HepG2 (cell line): ENCODE results near the gene TVP23C. TPM values are rescaled to one million over a fixed set of nuclear protein-coding genes. Genes with fewer than 3 reads are reported as not detected.
A peak's percentile ranks its signal among the peaks of the same experiment; 100 is the strongest.

Experiments used
- ARHGAP35 ChIP-seq: sonication (generic); formaldehyde crosslinking; IDR thresholded peaks from 2 replicates; pipeline ENCODE4 v1.9.0; 2022; ENCODE audit warnings: mild to moderate bottlenecking, inconsistent platforms, moderate library complexity, missing genetic modification reagents, borderline replicate concordance
- CHCHD3 ChIP-seq: sonication (generic); formaldehyde crosslinking; IDR thresholded peaks from 2 replicates; pipeline ENCODE4 v1.8.0; 2022; ENCODE audit warnings: mild to moderate bottlenecking, missing genetic modification reagents, moderate library complexity
- DPF2 ChIP-seq: sonication (generic); formaldehyde crosslinking; IDR thresholded peaks from 2 replicates; pipeline ENCODE4 v1.4.0; 2020; ENCODE audit warnings: mild to moderate bottlenecking, low read depth, missing genetic modification reagents, borderline replicate concordance
- HDAC2 ChIP-seq: sonication (generic); formaldehyde crosslinking; IDR thresholded peaks from 2 replicates; pipeline ENCODE4 v1.4.0; 2020; ENCODE audit warnings: missing genetic modification reagents
- MAFK ChIP-seq, 2 experiments: IDR thresholded peaks in 1 of 2; conservative IDR thresholded peaks in 1 of 2; 2 replicates each; pipeline ENCODE4 v1.6.1; 2011; ENCODE audit warnings: improper control_type of control experiment in 2 of 2, low read length in 2 of 2
- POGZ ChIP-seq: sonication (generic); formaldehyde crosslinking; IDR thresholded peaks from 2 replicates; pipeline ENCODE4 v1.4.0; 2020; ENCODE audit warnings: mild to moderate bottlenecking, missing genetic modification reagents
- RARA ChIP-seq: IDR thresholded peaks from 2 replicates; pipeline ENCODE4 v1.6.1; 2016; ENCODE audit warnings: missing genetic modification reagents, missing compliant biosample characterization
- RNF2 ChIP-seq: fragments of 450-650 bp; conservative IDR thresholded peaks from 2 replicates; pipeline ENCODE4 v1.6.1; 2016; ENCODE audit warnings: low read depth
- TAF1 ChIP-seq: sonication (generic); formaldehyde crosslinking; IDR thresholded peaks from 2 replicates; pipeline ENCODE4 v1.4.0; 2020; ENCODE audit warnings: missing genetic modification reagents
- THAP11 ChIP-seq: IDR thresholded peaks from 2 replicates; pipeline ENCODE4 v1.6.1; 2016; ENCODE audit warnings: missing biosample characterization, missing genetic modification reagents
- YY1 ChIP-seq: IDR thresholded peaks from 2 replicates; pipeline ENCODE4 v1.6.1; 2011; ENCODE audit warnings: low read length, low read depth, moderate library complexity, mild to moderate bottlenecking; ENCODE audit not compliant: insufficient read depth, insufficient replicate concordance
- ZNF180 ChIP-seq: sonication (generic); formaldehyde crosslinking; IDR thresholded peaks from 2 replicates; pipeline ENCODE4 v1.4.0; 2020; ENCODE audit warnings: low read depth, missing genetic modification reagents, borderline replicate concordance
- ZNF552 ChIP-seq: sonication (generic); formaldehyde crosslinking; IDR thresholded peaks from 2 replicates; pipeline ENCODE4 v1.9.0; 2022; ENCODE audit warnings: missing genetic modification reagents, mild to moderate bottlenecking, borderline replicate concordance
- ZNF850 ChIP-seq: sonication (generic); formaldehyde crosslinking; conservative IDR thresholded peaks from 2 replicates; pipeline ENCODE4 v1.9.0; 2021; ENCODE audit warnings: mild to moderate bottlenecking, missing genetic modification reagents
- polyA plus RNA-seq, 8 experiments: library from polyadenylated mRNA; depleted of rRNA in 3 of 8; stranded (reverse) in 7 of 8; unstranded in 1 of 8; fragments of >200 nt; fragmentation: Illumina TruSeq in 4 of 8; extraction: Trizol in 4 of 8; gene quantifications; 2 replicates each; pipeline versions ENCODE4 v1.2.1 to v1.2.3, GENCODE V29; 2011 to 2016; ENCODE audit warnings: low read depth in 4 of 8, missing spikeins in 1 of 8, mixed read lengths in 1 of 8; ENCODE audit not compliant: insufficient read depth in 1 of 8
- total RNA-seq, 5 experiments: library from RNA; depleted of rRNA; stranded (reverse); fragments of >200 nt; fragmentation: Illumina TruSeq; extraction: Trizol; gene quantifications; 2 replicates each; pipeline ENCODE4 v1.2.3, GENCODE V29; 2016; ENCODE audit warnings: low read depth in 1 of 5
- TF ChIP-seq, protein P1 (sequence below): sonication (generic); formaldehyde crosslinking; IDR thresholded peaks from 2 replicates; pipeline ENCODE4 v1.5.0; 2020; ENCODE audit warnings: missing genetic modification reagents
- TF ChIP-seq, protein P2 (sequence below): IDR thresholded peaks from 2 replicates; pipeline ENCODE4 v1.4.0; 2020; ENCODE audit warnings: mild to moderate bottlenecking, missing genetic modification reagents
- TF ChIP-seq, protein P3 (sequence below): sonication (generic); formaldehyde crosslinking; IDR thresholded peaks from 2 replicates; pipeline ENCODE4 v1.4.0; 2020; ENCODE audit warnings: missing genetic modification reagents
- TF ChIP-seq, protein P4 (sequence below): sonication (generic); formaldehyde crosslinking; IDR thresholded peaks from 2 replicates; pipeline ENCODE4 v1.8.1; 2023; ENCODE audit warnings: mild to moderate bottlenecking, inconsistent platforms, moderate library complexity, missing genetic modification reagents, borderline replicate concordance
- TF ChIP-seq, protein P5 (sequence below): sonication (generic); formaldehyde crosslinking; IDR thresholded peaks from 2 replicates; pipeline ENCODE4 v1.4.0; 2020; ENCODE audit warnings: mild to moderate bottlenecking, missing genetic modification reagents

Gene TVP23C
- total and polyA plus RNA-seq, 2 of the 13 experiments (the other 11 are each of a cell fraction or from before 2014, with no cell fraction given): 10.4 to 28.2 TPM

DNA sequence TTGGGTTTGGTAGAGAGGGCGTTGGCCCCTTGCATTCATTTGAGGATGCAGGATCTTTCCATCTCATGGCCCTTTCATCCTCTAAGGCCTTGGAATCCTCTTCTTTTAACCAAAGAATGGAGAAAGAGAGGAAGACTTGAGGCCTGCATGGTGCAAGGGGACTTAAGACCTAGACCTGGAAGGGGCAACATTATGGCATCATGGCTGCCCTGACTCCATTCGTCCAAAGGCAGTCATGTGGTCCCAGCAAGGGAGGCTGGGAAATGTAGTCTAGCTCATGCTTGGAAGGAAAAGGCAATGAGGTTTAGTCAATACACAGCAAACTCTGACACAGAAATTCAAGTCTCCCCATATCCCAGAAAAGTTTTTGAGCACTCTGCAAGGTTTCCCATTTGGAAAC is 65.2 kb downstream of the TVP23C start (continued):
- TF ChIP-seq, protein P1, sequence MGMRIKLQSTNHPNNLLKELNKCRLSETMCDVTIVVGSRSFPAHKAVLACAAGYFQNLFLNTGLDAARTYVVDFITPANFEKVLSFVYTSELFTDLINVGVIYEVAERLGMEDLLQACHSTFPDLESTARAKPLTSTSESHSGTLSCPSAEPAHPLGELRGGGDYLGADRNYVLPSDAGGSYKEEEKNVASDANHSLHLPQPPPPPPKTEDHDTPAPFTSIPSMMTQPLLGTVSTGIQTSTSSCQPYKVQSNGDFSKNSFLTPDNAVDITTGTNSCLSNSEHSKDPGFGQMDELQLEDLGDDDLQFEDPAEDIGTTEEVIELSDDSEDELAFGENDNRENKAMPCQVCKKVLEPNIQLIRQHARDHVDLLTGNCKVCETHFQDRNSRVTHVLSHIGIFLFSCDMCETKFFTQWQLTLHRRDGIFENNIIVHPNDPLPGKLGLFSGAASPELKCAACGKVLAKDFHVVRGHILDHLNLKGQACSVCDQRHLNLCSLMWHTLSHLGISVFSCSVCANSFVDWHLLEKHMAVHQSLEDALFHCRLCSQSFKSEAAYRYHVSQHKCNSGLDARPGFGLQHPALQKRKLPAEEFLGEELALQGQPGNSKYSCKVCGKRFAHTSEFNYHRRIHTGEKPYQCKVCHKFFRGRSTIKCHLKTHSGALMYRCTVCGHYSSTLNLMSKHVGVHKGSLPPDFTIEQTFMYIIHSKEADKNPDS (CRISPR knock-in tag): no peak
- TF ChIP-seq, protein P2, sequence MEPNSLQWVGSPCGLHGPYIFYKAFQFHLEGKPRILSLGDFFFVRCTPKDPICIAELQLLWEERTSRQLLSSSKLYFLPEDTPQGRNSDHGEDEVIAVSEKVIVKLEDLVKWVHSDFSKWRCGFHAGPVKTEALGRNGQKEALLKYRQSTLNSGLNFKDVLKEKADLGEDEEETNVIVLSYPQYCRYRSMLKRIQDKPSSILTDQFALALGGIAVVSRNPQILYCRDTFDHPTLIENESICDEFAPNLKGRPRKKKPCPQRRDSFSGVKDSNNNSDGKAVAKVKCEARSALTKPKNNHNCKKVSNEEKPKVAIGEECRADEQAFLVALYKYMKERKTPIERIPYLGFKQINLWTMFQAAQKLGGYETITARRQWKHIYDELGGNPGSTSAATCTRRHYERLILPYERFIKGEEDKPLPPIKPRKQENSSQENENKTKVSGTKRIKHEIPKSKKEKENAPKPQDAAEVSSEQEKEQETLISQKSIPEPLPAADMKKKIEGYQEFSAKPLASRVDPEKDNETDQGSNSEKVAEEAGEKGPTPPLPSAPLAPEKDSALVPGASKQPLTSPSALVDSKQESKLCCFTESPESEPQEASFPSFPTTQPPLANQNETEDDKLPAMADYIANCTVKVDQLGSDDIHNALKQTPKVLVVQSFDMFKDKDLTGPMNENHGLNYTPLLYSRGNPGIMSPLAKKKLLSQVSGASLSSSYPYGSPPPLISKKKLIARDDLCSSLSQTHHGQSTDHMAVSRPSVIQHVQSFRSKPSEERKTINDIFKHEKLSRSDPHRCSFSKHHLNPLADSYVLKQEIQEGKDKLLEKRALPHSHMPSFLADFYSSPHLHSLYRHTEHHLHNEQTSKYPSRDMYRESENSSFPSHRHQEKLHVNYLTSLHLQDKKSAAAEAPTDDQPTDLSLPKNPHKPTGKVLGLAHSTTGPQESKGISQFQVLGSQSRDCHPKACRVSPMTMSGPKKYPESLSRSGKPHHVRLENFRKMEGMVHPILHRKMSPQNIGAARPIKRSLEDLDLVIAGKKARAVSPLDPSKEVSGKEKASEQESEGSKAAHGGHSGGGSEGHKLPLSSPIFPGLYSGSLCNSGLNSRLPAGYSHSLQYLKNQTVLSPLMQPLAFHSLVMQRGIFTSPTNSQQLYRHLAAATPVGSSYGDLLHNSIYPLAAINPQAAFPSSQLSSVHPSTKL (CRISPR knock-in tag): no peak
- TF ChIP-seq DPF2 (CRISPR knock-in tag) (no peak), MAFK (conservative IDR thresholded peaks at IDR 0.05 in 1 of 2, IDR thresholded peaks at IDR 0.05 in 1 of 2; ENCODE audit: low read length in 2 of 2) (no peak), ARHGAP35 (CRISPR knock-in tag) (no peak), ZNF180 (CRISPR knock-in tag) (no peak), POGZ (CRISPR knock-in tag) (no peak), RARA (no peak), RNF2 (no peak), ZNF850 (no peak), YY1 (peak; percentile 23), TAF1 (CRISPR knock-in tag) (no peak), THAP11 (CRISPR knock-in tag) (peak; percentile 92), CHCHD3 (CRISPR knock-in tag) (no peak), HDAC2 (CRISPR knock-in tag) (no peak), ZNF552 (CRISPR knock-in tag) (no peak)
- TF ChIP-seq, protein P3, sequence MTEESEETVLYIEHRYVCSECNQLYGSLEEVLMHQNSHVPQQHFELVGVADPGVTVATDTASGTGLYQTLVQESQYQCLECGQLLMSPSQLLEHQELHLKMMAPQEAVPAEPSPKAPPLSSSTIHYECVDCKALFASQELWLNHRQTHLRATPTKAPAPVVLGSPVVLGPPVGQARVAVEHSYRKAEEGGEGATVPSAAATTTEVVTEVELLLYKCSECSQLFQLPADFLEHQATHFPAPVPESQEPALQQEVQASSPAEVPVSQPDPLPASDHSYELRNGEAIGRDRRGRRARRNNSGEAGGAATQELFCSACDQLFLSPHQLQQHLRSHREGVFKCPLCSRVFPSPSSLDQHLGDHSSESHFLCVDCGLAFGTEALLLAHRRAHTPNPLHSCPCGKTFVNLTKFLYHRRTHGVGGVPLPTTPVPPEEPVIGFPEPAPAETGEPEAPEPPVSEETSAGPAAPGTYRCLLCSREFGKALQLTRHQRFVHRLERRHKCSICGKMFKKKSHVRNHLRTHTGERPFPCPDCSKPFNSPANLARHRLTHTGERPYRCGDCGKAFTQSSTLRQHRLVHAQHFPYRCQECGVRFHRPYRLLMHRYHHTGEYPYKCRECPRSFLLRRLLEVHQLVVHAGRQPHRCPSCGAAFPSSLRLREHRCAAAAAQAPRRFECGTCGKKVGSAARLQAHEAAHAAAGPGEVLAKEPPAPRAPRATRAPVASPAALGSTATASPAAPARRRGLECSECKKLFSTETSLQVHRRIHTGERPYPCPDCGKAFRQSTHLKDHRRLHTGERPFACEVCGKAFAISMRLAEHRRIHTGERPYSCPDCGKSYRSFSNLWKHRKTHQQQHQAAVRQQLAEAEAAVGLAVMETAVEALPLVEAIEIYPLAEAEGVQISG (CRISPR knock-in tag): no peak
- TF ChIP-seq, protein P4, sequence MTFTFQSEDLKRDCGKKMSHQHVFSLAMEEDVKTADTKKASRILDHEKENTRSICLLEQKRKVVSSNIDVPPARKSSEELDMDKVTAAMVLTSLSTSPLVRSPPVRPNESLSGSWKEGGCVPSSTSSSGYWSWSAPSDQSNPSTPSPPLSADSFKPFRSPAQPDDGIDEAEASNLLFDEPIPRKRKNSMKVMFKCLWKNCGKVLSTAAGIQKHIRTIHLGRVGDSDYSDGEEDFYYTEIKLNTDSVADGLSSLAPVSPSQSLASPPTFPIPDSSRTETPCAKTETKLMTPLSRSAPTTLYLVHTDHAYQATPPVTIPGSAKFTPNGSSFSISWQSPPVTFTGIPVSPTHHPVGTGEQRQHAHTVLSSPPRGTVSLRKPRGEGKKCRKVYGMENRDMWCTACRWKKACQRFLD: no peak
- TF ChIP-seq, protein P5, sequence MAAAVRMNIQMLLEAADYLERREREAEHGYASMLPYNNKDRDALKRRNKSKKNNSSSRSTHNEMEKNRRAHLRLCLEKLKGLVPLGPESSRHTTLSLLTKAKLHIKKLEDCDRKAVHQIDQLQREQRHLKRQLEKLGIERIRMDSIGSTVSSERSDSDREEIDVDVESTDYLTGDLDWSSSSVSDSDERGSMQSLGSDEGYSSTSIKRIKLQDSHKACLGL (CRISPR knock-in tag): no peak
